Measurements from ENCODE around the gene MAP4K2.

MAP4K2 gene

DNA sequence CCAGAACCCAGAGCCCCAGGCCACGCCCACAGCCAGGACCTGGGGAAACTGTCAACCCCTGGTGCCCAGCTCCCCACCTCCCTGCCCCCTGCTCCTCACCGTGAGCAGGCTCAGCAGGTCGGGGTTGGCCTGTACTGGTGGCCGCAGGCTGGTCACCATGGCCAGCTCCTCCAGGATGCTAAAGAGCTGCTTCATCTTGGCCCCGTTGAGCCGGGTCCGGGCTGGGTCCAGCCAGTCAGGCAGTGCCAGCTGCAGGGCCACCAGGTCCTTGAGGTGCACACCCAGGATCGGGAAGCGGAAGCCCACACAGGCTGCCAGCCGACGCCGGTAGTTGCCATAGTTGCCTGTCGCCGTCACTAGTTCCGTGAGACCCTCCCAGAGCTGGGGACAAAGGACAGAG, 66.4 kb downstream of the MAP4K2 start:
- no peak for DNase-seq (ENCODE audit: low spot score)

DNA sequence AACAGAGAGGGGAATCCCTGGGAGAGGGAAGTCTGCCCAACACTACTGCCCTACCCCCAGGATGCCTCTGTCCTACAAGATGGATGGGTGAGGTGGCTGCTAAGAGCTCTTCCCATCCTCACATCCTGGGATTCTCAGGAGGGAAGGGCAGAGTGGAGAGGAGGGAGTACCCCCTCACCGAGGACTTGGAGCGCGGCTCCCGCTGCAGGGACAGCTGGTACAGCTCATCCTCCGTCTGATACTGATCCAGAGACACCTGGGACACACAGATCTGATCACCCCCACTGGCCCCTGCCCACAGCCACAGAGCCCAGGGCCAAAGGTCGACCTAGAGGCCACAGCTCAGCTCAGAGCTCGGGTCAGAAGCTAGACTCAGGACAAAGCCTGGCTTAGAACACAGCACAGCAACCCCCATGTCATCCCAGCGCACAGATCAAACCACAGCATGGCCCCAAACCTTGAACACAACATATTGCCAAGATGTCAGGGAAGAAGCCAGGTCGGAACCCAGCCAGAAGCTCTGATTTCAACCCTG, 67.2 kb downstream of the MAP4K2 start:
- DNase-seq (ENCODE audit: low spot score) = no peak
